DND-41 (cell line): ENCODE measurements around the gene COL6A2.

Source experiments
- ATAC-seq: fragments of 200-7000 bp; cut with Tn5 transposase; 3 replicates; pipeline ENCODE4 v1.9.1; 2021; ENCODE audit warnings: low read depth; ENCODE audit not compliant: insufficient read depth
- DNase-seq: peaks from one replicate; pipeline ENCODE4 v3.0.0-alpha.2; 2020
- H2AFZ ChIP-seq: 2 replicates; pipeline ENCODE4 v1.6.0; 2012; ENCODE audit warnings: low read depth, low read length
- H3K27ac ChIP-seq: 2 replicates; pipeline ENCODE4 v1.5.1; 2012; ENCODE audit warnings: low read length, inconsistent platforms
- H3K27me3 ChIP-seq: fragments of 200-600 bp; sonication (generic); 2 replicates; pipeline ENCODE4 v1.6.0; 2012; ENCODE audit warnings: low read length, mild to moderate bottlenecking, inconsistent platforms; ENCODE audit not compliant: insufficient read depth, poor library complexity
- H3K36me3 ChIP-seq: 2 replicates; pipeline ENCODE4 v1.5.1; 2012; ENCODE audit warnings: low read length, inconsistent platforms; ENCODE audit not compliant: insufficient read depth
- H3K4me1 ChIP-seq: 2 replicates; pipeline ENCODE4 v1.5.1; 2012; ENCODE audit warnings: mild to moderate bottlenecking, low read length; ENCODE audit not compliant: insufficient read depth
- H3K4me2 ChIP-seq: 2 replicates; pipeline ENCODE4 v1.6.0; 2012; ENCODE audit warnings: mild to moderate bottlenecking, moderate library complexity, low read length, inconsistent platforms; ENCODE audit not compliant: insufficient read depth
- H3K4me3 ChIP-seq, 2 experiments: fragments of 200-600 bp in 1 of 2; shearing (Covaris generic) in 1 of 2; 2 replicates each; pipeline ENCODE4 v1.5.1; 2012 to 2016; ENCODE audit warnings: inconsistent platforms in 2 of 2, low read length in 2 of 2, mild to moderate bottlenecking in 2 of 2, low read depth in 1 of 2, moderate library complexity in 1 of 2
- H3K79me2 ChIP-seq: 2 replicates; pipeline ENCODE4 v1.6.0; 2012; ENCODE audit warnings: low read length, inconsistent platforms; ENCODE audit not compliant: insufficient read depth
- H3K9ac ChIP-seq: 2 replicates; pipeline ENCODE4 v1.6.0; 2012; ENCODE audit warnings: low read depth, mild to moderate bottlenecking, inconsistent platforms, low read length, moderate library complexity
- H3K9me3 ChIP-seq: 2 replicates; pipeline ENCODE4 v1.5.1; 2012; ENCODE audit warnings: low read length, moderate library complexity, mild to moderate bottlenecking, inconsistent platforms; ENCODE audit not compliant: insufficient read depth, severe bottlenecking
- H4K20me1 ChIP-seq: 2 replicates; pipeline ENCODE4 v1.6.0; 2012; ENCODE audit warnings: low read length; ENCODE audit not compliant: insufficient read depth
- EZH2 ChIP-seq: IDR thresholded peaks from 3 replicates; pipeline ENCODE4 v1.6.1; 2012; ENCODE audit warnings: borderline replicate concordance, low read depth, mild to moderate bottlenecking, moderate library complexity, low read length, inconsistent platforms; ENCODE audit not compliant: severe bottlenecking
- TF ChIP-seq, protein P1 (sequence below): IDR thresholded peaks from 2 replicates; pipeline ENCODE4 v1.5.1; 2012; ENCODE audit warnings: borderline replicate concordance, low read length, moderate library complexity, mild to moderate bottlenecking; ENCODE audit not compliant: poor library complexity, severe bottlenecking; ENCODE audit errors: extremely low read depth

Gene COL6A2

DNA sequence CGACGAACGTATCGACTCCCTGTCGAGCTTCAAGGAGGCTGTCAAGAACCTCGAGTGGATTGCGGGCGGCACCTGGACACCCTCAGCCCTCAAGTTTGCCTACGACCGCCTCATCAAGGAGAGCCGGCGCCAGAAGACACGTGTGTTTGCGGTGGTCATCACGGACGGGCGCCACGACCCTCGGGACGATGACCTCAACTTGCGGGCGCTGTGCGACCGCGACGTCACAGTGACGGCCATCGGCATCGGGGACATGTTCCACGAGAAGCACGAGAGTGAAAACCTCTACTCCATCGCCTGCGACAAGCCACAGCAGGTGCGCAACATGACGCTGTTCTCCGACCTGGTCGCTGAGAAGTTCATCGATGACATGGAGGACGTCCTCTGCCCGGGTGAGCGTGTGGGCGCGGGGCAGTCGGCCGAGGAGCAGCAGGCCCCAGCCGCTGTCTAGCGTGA is 28.0 kb downstream of the COL6A2 start:
- Histone ChIP-seq H3K36me3 (no peaks in the 10 kb centered on the region), H3K27me3 (no peaks in the 10 kb centered on the region), H4K20me1 (peaks cover 10% of the 10 kb centered on the region; the same call in 1 of the 2 replicates), H2AFZ (no peak overlapping the region), H3K27ac (no peak overlapping the region), H3K9ac (no peak overlapping the region), H3K4me2 (no peak overlapping the region), H3K79me2 (no peaks in the 10 kb centered on the region), H3K9me3 (no peaks in the 10 kb centered on the region), H3K4me1 (no peaks in the 10 kb centered on the region), H3K4me3 (no peak overlapping the region)
- no peak for ATAC-seq
- no peak for DNase-seq
- TF ChIP-seq, protein P1, sequence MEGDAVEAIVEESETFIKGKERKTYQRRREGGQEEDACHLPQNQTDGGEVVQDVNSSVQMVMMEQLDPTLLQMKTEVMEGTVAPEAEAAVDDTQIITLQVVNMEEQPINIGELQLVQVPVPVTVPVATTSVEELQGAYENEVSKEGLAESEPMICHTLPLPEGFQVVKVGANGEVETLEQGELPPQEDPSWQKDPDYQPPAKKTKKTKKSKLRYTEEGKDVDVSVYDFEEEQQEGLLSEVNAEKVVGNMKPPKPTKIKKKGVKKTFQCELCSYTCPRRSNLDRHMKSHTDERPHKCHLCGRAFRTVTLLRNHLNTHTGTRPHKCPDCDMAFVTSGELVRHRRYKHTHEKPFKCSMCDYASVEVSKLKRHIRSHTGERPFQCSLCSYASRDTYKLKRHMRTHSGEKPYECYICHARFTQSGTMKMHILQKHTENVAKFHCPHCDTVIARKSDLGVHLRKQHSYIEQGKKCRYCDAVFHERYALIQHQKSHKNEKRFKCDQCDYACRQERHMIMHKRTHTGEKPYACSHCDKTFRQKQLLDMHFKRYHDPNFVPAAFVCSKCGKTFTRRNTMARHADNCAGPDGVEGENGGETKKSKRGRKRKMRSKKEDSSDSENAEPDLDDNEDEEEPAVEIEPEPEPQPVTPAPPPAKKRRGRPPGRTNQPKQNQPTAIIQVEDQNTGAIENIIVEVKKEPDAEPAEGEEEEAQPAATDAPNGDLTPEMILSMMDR = no peak
- no peak for TF ChIP-seq EZH2

DNA sequence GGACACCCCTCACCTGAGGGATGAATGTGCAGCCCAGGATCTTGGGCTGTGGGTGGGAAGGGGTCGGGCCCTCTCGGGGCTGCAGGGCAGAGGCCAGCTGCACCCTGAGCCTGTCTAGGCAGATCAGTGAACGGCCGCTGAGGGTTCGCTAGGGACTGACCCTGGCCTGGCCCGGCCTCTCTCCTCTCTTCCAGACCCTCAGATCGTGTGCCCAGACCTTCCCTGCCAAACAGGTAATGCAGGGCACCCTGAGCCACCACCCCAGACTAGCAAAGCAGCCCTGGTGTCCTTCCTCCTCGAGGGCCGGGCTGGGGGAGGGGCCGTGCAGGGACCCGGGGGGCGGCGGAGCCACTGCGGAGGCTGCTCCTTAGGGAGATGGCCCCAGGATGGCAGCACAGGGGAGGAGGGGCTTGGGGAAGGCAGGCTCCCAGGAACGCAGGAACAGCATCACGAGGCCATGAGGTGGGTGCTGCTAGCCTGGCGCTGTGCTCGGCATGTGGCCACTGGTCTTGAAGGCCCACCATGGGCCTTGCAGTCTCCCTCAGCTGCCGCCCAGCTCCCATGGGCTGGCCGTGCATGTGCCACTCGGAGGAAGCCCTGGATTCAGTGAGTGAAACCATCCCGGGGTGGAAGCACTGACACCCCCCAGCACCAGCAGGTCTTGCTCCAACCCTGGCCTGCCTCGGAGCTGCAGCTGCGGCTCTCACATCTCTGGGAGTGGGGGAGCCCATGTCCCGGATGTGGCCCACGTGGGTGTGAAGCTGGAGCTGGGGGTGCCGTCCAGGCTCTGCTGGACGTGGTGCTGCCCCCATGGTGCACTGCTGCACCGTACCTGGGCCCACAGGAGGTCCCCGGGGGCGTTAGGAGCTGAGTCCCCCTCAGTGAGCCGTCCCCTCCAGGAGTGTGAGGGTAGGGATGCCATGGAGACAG is 28.7 kb downstream of the COL6A2 start:
- Histone ChIP-seq H3K4me2 (no peak overlapping the region), H3K9me3 (no peaks in the 10 kb centered on the region), H3K4me1 (no peaks in the 10 kb centered on the region), H3K79me2 (no peaks in the 10 kb centered on the region), H2AFZ (no peak overlapping the region), H4K20me1 (peaks cover 10% of the 10 kb centered on the region; the same call in 1 of the 2 replicates), H3K4me3 (no peak overlapping the region), H3K9ac (no peak overlapping the region), H3K27ac (no peak overlapping the region), H3K36me3 (no peaks in the 10 kb centered on the region), H3K27me3 (no peaks in the 10 kb centered on the region)
- ATAC-seq = no peak
- no peak for DNase-seq
- TF ChIP-seq, protein P1 = no peak
- TF ChIP-seq EZH2 = no peak

GRCh38 chr21:46127239-46128105 is 29.6 kb downstream of the COL6A2 start:
- no peak for ATAC-seq
- H3K4me3 ChIP-seq = no peak overlapping the region
- no peaks in the 10 kb centered on the region for H3K79me2 ChIP-seq
- H3K4me2 ChIP-seq = no peak overlapping the region
- H2AFZ ChIP-seq = no peak overlapping the region
- no peak for DNase-seq
- no peaks in the 10 kb centered on the region for H3K4me1 ChIP-seq
- H3K27ac ChIP-seq = no peak overlapping the region
- peaks cover 10% of the 10 kb centered on the region; the same call in 1 of the 2 replicates for H4K20me1 ChIP-seq
- no peaks in the 10 kb centered on the region for H3K9me3 ChIP-seq
- TF ChIP-seq EZH2 = no peak
- TF ChIP-seq, protein P1 = no peak
- no peaks in the 10 kb centered on the region for H3K36me3 ChIP-seq
- no peak overlapping the region for H3K9ac ChIP-seq
- H3K27me3 ChIP-seq = no peaks in the 10 kb centered on the region
